Liver (tissue), 9 donors: ENCODE measurements around the gene MTOR. TPM values are rescaled to one million over a fixed set of nuclear protein-coding genes. Genes with fewer than 3 reads are reported as not detected.

Experiments used
- DNase-seq: peaks from one replicate; pipeline ENCODE4 v3.0.0-alpha.2; 2017; ENCODE audit warnings: low spot score
- H3K27ac ChIP-seq, 2 donors: one replicate each; pipeline ENCODE4 v1.7.0; 2013; ENCODE audit warnings: inconsistent platforms in 2 of 2, low read length in 2 of 2, control low read depth in 1 of 2, low read depth in 1 of 2, mild to moderate bottlenecking in 1 of 2
- H3K27me3 ChIP-seq, 4 donors: one replicate each; pipeline versions ENCODE4 v1.6.1 to v1.7.0; 2013; ENCODE audit warnings: low read length in 3 of 4, inconsistent platforms in 1 of 4, mild to moderate bottlenecking in 1 of 4, moderate library complexity in 1 of 4; ENCODE audit not compliant: control insufficient read depth in 4 of 4, insufficient read depth in 4 of 4
- H3K36me3 ChIP-seq, 4 donors: one replicate each; pipeline versions ENCODE4 v1.6.1 to v1.7.0; 2013; ENCODE audit warnings: low read length in 3 of 4, mild to moderate bottlenecking in 3 of 4, low read depth in 1 of 4, moderate library complexity in 1 of 4; ENCODE audit not compliant: control insufficient read depth in 4 of 4, insufficient read depth in 3 of 4
- H3K4me1 ChIP-seq, 4 donors: one replicate each; pipeline versions ENCODE4 v1.6.1 to v1.7.0; 2013; ENCODE audit warnings: low read length in 3 of 4, mild to moderate bottlenecking in 3 of 4, moderate library complexity in 1 of 4; ENCODE audit not compliant: control insufficient read depth in 4 of 4, insufficient read depth in 4 of 4
- H3K4me3 ChIP-seq, 3 donors: one replicate each; pipeline versions ENCODE4 v1.6.1 to v1.7.0; 2013; ENCODE audit warnings: low read length in 3 of 3, control low read depth in 1 of 3, low read depth in 1 of 3, mild to moderate bottlenecking in 1 of 3
- H3K9ac ChIP-seq, 2 donors: one replicate each; pipeline ENCODE4 v1.7.0; 2013; ENCODE audit warnings: low read length in 2 of 2, mild to moderate bottlenecking in 2 of 2, moderate library complexity in 2 of 2, control low read depth in 1 of 2, low read depth in 1 of 2
- H3K9me3 ChIP-seq, 4 donors: one replicate each; pipeline versions ENCODE4 v1.6.1 to v1.7.0; 2013; ENCODE audit warnings: low read length in 3 of 4; ENCODE audit not compliant: control insufficient read depth in 4 of 4
- EGR1 ChIP-seq, 2 donors: IDR thresholded peaks; 2 replicates each; pipeline ENCODE4 v1.6.1; 2016 to 2018; ENCODE audit warnings: antibody characterized with exemption in 2 of 2, low read depth in 2 of 2
- FOXA1 ChIP-seq: IDR thresholded peaks from 2 replicates; pipeline ENCODE4 v1.6.1; 2016; ENCODE audit warnings: antibody characterized with exemption
- FOXA2 ChIP-seq: IDR thresholded peaks from 2 replicates; pipeline ENCODE4 v1.6.1; 2016; ENCODE audit warnings: antibody characterized with exemption
- GABPA ChIP-seq, 2 donors: IDR thresholded peaks in 1 of 2; conservative IDR thresholded peaks in 1 of 2; 2 replicates each; pipeline ENCODE4 v1.6.1; 2016; ENCODE audit warnings: antibody characterized with exemption in 2 of 2, mild to moderate bottlenecking in 1 of 2, moderate library complexity in 1 of 2
- HNF4A ChIP-seq, 2 donors: conservative IDR thresholded peaks; 2 replicates each; pipeline ENCODE4 v1.6.1; 2016; ENCODE audit warnings: antibody characterized with exemption in 2 of 2, mild to moderate bottlenecking in 2 of 2
- HNF4G ChIP-seq: IDR thresholded peaks from 2 replicates; pipeline ENCODE4 v1.6.1; 2016; ENCODE audit warnings: antibody characterized with exemption
- JUND ChIP-seq, 2 donors: IDR thresholded peaks; 2 replicates each; pipeline ENCODE4 v1.6.1; 2016; ENCODE audit warnings: antibody characterized with exemption in 2 of 2
- NR2F2 ChIP-seq: IDR thresholded peaks from 2 replicates; pipeline ENCODE4 v1.6.1; 2016; ENCODE audit warnings: antibody characterized with exemption
- RAD21 ChIP-seq, 2 donors: IDR thresholded peaks; 2 replicates each; pipeline ENCODE4 v1.6.1; 2016; ENCODE audit warnings: antibody characterized with exemption in 2 of 2, mild to moderate bottlenecking in 2 of 2
- SP1 ChIP-seq: IDR thresholded peaks from 2 replicates; pipeline ENCODE4 v1.6.1; 2018; ENCODE audit warnings: antibody characterized with exemption, mild to moderate bottlenecking
- TAF1 ChIP-seq: conservative IDR thresholded peaks from 2 replicates; pipeline ENCODE4 v1.6.1; 2016; ENCODE audit warnings: antibody characterized with exemption, mild to moderate bottlenecking
- YY1 ChIP-seq: IDR thresholded peaks from 2 replicates; pipeline ENCODE4 v1.6.1; 2016; ENCODE audit warnings: antibody characterized with exemption, mild to moderate bottlenecking
- WGBS: extraction: QIAGEN DNeasy Blood & Tissue Kit; methylation state at CpG from one replicate; pipeline ENCODE4 v1.1.7; 2013; 5-methylcytosine and 5-hydroxymethylcytosine counted together
- polyA plus RNA-seq, 2 donors: library from polyadenylated mRNA; stranded (reverse) in 1 of 2; unstranded in 1 of 2; fragments of 200-250 nt in 1 of 2; fragments of >200 nt in 1 of 2; fragmentation: Nextera tagmentation in 1 of 2; extraction: Ambion mirVana in 1 of 2; gene quantifications; one replicate each; pipeline versions ENCODE4 v1.2.1 to v1.2.3, GENCODE V29; 2013 to 2015
- total RNA-seq, 2 donors: library from RNA; depleted of rRNA; stranded (reverse); fragments of >200 nt; gene quantifications; one replicate each; pipeline ENCODE4 v1.2.3, GENCODE V29; 2014
- TF ChIP-seq, protein P1 (sequence below): IDR thresholded peaks from 2 replicates; pipeline ENCODE4 v1.6.1; 2016; ENCODE audit warnings: antibody characterized with exemption, mild to moderate bottlenecking
- TF ChIP-seq, protein P2 (sequence below): IDR thresholded peaks from 2 replicates; pipeline ENCODE4 v1.6.1; 2016; ENCODE audit warnings: antibody characterized with exemption
- TF ChIP-seq, protein P3 (sequence below): IDR thresholded peaks from 2 replicates; pipeline ENCODE4 v1.6.1; 2016; ENCODE audit warnings: antibody characterized with exemption
- TF ChIP-seq, protein P4 (sequence below): IDR thresholded peaks from 2 replicates; pipeline ENCODE4 v1.6.1; 2016; ENCODE audit warnings: antibody characterized with exemption
- TF ChIP-seq, protein P5 (sequence below): fragments of 150-350 bp; IDR thresholded peaks from 2 replicates; pipeline ENCODE4 v1.5.1; 2017; ENCODE audit warnings: improper control_type of control experiment, low read depth, low read length; ENCODE audit not compliant: missing input control
- donor health status: healthy.
- donor health status: healthy.
- donor health status: healthy.
- donor health status: healthy.
- donor health status: healthy.

The MTOR gene
- total and polyA plus RNA-seq, 4 donors, result 11.6 to 45.0 (median 19.9) TPM

DNA sequence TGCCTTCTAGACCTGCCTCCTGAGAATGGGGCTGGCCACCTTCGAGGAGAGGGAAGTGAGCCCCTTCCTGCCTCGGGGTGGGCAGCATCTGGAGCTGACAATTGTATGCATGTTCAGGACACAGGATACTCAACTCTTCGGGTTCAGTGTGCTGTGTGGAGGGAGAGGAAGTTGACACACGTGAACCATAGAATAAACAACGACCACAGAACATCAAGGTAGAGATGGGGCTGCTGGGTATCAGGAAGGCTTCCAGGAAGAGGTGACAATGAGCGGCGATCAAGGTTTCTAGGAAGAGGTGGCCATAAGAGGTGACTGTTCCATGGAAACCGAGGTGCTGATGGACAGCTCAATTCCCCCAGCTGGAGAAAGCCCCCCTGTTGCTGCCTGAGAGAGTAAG lies 32.6 kb upstream of the MTOR start:
- H3K9ac ChIP-seq, result no peak overlapping the region
- H3K4me3 ChIP-seq, result no peak overlapping the region
- H3K27ac ChIP-seq, result no peak overlapping the region
- WGBS, result 81% methylated on average over 8 of the region's 8 CpGs
- DNase-seq, result no peak
- H3K36me3 ChIP-seq, result peaks cover 5 to 11% (median 8%) of the 10 kb centered on the region in 4 donors
- TF ChIP-seq RAD21 (IDR thresholded peaks at IDR 0.05), result no peak
- TF ChIP-seq FOXA2, result no peak
- TF ChIP-seq, protein P1, sequence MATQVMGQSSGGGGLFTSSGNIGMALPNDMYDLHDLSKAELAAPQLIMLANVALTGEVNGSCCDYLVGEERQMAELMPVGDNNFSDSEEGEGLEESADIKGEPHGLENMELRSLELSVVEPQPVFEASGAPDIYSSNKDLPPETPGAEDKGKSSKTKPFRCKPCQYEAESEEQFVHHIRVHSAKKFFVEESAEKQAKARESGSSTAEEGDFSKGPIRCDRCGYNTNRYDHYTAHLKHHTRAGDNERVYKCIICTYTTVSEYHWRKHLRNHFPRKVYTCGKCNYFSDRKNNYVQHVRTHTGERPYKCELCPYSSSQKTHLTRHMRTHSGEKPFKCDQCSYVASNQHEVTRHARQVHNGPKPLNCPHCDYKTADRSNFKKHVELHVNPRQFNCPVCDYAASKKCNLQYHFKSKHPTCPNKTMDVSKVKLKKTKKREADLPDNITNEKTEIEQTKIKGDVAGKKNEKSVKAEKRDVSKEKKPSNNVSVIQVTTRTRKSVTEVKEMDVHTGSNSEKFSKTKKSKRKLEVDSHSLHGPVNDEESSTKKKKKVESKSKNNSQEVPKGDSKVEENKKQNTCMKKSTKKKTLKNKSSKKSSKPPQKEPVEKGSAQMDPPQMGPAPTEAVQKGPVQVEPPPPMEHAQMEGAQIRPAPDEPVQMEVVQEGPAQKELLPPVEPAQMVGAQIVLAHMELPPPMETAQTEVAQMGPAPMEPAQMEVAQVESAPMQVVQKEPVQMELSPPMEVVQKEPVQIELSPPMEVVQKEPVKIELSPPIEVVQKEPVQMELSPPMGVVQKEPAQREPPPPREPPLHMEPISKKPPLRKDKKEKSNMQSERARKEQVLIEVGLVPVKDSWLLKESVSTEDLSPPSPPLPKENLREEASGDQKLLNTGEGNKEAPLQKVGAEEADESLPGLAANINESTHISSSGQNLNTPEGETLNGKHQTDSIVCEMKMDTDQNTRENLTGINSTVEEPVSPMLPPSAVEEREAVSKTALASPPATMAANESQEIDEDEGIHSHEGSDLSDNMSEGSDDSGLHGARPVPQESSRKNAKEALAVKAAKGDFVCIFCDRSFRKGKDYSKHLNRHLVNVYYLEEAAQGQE, result no peak
- TF ChIP-seq, protein P2, sequence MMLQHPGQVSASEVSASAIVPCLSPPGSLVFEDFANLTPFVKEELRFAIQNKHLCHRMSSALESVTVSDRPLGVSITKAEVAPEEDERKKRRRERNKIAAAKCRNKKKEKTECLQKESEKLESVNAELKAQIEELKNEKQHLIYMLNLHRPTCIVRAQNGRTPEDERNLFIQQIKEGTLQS, result no peak
- no peak for TF ChIP-seq SP1
- no peak for TF ChIP-seq FOXA1
- peaks cover 0 to 8% (median 1%) of the 10 kb centered on the region in 4 donors for H3K4me1 ChIP-seq
- no peaks in the 10 kb centered on the region for H3K27me3 ChIP-seq
- no peaks in the 10 kb centered on the region for H3K9me3 ChIP-seq

DNA sequence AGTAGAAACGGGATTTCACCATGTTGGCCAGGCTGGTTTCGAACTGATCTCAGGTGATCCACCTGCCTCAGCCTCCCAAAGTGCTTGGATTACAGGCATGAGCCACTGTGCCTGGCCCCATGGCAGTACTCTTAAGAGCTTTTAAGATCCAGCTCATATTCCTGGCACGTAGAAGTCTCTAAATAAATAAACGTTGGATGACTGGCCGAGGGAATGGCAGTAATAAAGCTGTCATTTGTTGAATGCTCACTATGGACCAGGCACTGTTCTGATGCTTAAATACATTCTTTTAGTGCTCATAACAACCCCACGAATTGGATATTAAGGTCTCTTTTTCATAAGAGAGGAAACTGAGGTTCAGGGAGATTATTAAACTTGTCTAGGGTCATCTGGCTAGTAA lies 31.5 kb upstream of the MTOR start:
- no peak overlapping the region for H3K9ac ChIP-seq
- 91% methylated on average over 6 of the region's 6 CpGs for WGBS
- DNase-seq, result no peak
- TF ChIP-seq GABPA (IDR thresholded peaks at IDR 0.05 in 1 of 2, conservative IDR thresholded peaks at IDR 0.05 in 1 of 2) (no peak), TAF1 (no peak), HNF4A (conservative IDR thresholded peaks at IDR 0.05) (no peak), FOXA2 (no peak), SP1 (no peak), YY1 (no peak), NR2F2 (no peak), JUND (IDR thresholded peaks at IDR 0.05) (no peak), HNF4G (no peak), RAD21 (IDR thresholded peaks at IDR 0.05) (no peak), EGR1 (IDR thresholded peaks at IDR 0.05; ENCODE audit: low read depth in 2 of 2) (no peak), FOXA1 (no peak)
- TF ChIP-seq, protein P1, result no peak
- TF ChIP-seq, protein P3, sequence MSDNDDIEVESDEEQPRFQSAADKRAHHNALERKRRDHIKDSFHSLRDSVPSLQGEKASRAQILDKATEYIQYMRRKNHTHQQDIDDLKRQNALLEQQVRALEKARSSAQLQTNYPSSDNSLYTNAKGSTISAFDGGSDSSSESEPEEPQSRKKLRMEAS, result no peak
- TF ChIP-seq, protein P4, sequence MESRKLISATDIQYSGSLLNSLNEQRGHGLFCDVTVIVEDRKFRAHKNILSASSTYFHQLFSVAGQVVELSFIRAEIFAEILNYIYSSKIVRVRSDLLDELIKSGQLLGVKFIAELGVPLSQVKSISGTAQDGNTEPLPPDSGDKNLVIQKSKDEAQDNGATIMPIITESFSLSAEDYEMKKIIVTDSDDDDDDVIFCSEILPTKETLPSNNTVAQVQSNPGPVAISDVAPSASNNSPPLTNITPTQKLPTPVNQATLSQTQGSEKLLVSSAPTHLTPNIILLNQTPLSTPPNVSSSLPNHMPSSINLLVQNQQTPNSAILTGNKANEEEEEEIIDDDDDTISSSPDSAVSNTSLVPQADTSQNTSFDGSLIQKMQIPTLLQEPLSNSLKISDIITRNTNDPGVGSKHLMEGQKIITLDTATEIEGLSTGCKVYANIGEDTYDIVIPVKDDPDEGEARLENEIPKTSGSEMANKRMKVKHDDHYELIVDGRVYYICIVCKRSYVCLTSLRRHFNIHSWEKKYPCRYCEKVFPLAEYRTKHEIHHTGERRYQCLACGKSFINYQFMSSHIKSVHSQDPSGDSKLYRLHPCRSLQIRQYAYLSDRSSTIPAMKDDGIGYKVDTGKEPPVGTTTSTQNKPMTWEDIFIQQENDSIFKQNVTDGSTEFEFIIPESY, result no peak
- TF ChIP-seq, protein P2, result no peak
- TF ChIP-seq, protein P5, sequence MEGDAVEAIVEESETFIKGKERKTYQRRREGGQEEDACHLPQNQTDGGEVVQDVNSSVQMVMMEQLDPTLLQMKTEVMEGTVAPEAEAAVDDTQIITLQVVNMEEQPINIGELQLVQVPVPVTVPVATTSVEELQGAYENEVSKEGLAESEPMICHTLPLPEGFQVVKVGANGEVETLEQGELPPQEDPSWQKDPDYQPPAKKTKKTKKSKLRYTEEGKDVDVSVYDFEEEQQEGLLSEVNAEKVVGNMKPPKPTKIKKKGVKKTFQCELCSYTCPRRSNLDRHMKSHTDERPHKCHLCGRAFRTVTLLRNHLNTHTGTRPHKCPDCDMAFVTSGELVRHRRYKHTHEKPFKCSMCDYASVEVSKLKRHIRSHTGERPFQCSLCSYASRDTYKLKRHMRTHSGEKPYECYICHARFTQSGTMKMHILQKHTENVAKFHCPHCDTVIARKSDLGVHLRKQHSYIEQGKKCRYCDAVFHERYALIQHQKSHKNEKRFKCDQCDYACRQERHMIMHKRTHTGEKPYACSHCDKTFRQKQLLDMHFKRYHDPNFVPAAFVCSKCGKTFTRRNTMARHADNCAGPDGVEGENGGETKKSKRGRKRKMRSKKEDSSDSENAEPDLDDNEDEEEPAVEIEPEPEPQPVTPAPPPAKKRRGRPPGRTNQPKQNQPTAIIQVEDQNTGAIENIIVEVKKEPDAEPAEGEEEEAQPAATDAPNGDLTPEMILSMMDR, result no peak
- peaks cover 0 to 12% (median 1%) of the 10 kb centered on the region in 4 donors for H3K4me1 ChIP-seq
- H3K4me3 ChIP-seq, result no peak overlapping the region
- no peak overlapping the region for H3K27ac ChIP-seq
- H3K9me3 ChIP-seq, result no peaks in the 10 kb centered on the region
- H3K27me3 ChIP-seq, result no peaks in the 10 kb centered on the region
- peaks cover 5 to 11% (median 8%) of the 10 kb centered on the region in 4 donors for H3K36me3 ChIP-seq
